Measurements from ENCODE around the gene MISP.

MISP gene

DNA sequence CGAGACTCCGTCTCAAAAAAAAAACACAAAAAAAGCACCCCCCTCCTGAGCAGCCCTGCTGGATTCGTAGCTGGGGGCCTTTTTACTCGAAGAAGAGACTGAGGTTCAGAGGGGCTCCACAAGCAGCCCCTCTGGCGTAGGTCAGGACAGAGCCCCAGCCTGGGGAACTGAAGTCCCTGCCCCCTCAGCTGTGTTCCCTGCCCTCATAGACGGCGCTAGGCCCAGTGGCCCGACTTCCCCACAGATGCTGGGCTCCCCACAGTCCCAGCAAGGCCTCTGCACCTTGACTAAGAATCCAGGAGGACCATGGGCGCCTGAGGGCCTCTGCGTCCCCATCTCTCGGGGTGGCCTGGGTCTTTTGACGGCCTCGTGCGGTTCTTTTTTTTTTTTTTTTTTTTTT, 1.1 kb upstream of the MISP start:
- H3K4me3 ChIP-seq (ENCODE audit: low read length), result no peak overlapping the region

DNA sequence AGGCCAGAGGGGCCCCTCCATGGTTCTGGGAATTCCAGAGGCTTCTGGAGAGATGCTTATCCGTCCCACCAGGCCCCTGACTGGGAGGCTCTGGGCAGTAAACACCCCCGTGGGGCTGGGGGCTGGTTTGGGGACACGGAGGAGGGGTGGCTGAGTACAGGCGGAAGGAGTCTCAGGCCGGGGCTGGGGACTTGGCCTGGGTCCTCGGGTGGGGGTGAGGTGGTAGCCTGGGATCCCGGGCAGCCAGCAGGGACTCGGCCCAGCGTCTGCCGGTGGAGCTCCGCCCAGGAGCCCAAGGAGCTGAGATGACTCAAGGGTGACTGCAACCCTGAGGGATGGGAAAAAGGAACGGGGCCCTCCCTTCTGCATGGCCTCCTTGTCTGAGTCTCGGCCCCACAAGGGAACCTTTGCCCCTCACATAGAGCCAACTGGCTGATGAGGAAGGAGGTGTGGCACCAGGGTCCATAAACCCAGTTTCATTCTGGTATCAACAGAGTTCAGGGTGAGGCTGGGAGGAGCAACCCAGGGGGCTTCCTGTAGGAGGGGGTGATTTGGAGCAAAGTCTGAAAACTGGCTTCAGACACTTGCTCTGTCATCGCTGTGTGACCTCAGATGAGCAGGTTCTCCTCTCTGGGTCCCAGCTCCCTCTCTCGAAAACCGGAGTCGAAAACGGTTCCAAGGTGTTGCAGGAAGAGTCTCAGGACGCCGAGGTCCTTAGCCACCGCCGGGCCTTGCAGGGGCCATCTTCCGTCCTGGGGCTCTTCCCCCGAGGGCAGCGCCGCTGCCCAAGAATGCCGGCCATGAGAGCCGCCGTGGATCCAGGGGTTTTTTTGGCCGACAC, 809 bp downstream of the MISP start:
- H3K9me3 ChIP-seq (ENCODE audit: control insufficient read depth, low read length), result peaks cover 7% of the 10 kb centered on the region
- no peaks in the 10 kb centered on the region for H3K27me3 ChIP-seq (replicated peaks; ENCODE audit: control insufficient read depth, insufficient read depth, low read length)
- H3K4me3 ChIP-seq (ENCODE audit: low read length), result no peak overlapping the region
- no peaks in the 10 kb centered on the region for H3K36me3 ChIP-seq (ENCODE audit: control insufficient read depth, insufficient read depth, low read length, severe bottlenecking)
- peak overlapping the region; percentile 64 for H3K9ac ChIP-seq (ENCODE audit: low read length)
- peaks cover 21% of the 10 kb centered on the region for H3K4me1 ChIP-seq (ENCODE audit: control insufficient read depth, insufficient read depth, low read length)
- DNase-seq (ENCODE audit: low read depth), result peak; percentile 85

More for the DNA sequence above, 1.1 kb upstream of the MISP start:
- H3K36me3 ChIP-seq (ENCODE audit: control insufficient read depth, insufficient read depth, low read length, severe bottlenecking), result no peaks in the 10 kb centered on the region
- no peaks in the 10 kb centered on the region for H3K27me3 ChIP-seq (replicated peaks; ENCODE audit: control insufficient read depth, insufficient read depth, low read length)
- peaks cover 7% of the 10 kb centered on the region for H3K9me3 ChIP-seq (ENCODE audit: control insufficient read depth, low read length)
- DNase-seq (ENCODE audit: low read depth), result no peak
- peaks cover 21% of the 10 kb centered on the region for H3K4me1 ChIP-seq (ENCODE audit: control insufficient read depth, insufficient read depth, low read length)
- H3K9ac ChIP-seq (ENCODE audit: low read length), result no peak overlapping the region

DNA sequence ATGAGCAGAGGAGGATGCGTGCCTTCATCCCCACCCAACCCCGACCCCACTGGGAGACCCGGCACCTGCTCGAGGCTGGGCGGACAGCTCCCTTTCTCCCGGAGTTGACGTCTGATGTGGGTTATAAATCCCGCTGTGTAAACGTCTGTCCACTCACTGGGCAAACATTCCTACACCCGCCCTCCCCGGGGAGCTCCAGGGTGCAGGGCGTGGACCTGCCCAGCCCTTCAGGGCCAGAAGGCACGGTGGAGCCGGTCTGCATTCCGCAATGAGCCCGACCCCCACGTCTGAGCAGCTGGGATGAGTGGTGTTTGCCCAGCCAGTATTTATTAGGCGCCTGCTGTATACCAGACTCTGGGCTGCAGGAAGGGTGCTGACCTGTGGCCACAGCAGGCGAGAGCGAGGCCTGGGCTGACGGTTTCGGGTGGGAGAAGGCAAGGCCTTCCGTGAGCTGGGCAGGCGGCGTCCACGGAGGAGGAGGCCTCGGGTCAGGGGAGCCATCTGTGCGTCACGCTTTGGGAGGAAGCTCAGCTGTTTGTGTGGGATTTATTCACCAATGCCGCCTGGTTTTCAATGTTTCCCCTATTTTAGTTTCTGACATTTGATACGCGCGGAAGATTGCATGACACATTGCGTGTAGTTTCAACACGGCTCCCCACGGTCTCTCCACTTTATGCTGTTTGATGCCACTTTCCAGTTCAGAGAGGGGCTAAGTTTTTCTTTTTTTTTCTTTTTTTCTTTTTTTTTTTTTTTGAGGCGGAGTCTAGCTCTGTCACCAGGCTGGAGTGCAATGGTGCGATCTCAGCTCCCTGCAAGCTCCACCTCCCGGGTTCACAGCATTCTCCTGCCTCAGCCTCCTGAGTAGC, 2.0 kb downstream of the MISP start:
- Histone ChIP-seq H3K4me1 (ENCODE audit: control insufficient read depth, insufficient read depth, low read length) (peaks cover 21% of the 10 kb centered on the region), H3K36me3 (ENCODE audit: control insufficient read depth, insufficient read depth, low read length, severe bottlenecking) (no peaks in the 10 kb centered on the region), H3K9ac (ENCODE audit: low read length) (peak overlapping the region; percentile 75), H3K27me3 (replicated peaks; ENCODE audit: control insufficient read depth, insufficient read depth, low read length) (no peaks in the 10 kb centered on the region), H3K9me3 (ENCODE audit: control insufficient read depth, low read length) (peaks cover 3% of the 10 kb centered on the region), H3K4me3 (ENCODE audit: low read length) (peak overlapping the region; percentile 46)
- DNase-seq (ENCODE audit: low read depth), result peak; percentile 86

DNA sequence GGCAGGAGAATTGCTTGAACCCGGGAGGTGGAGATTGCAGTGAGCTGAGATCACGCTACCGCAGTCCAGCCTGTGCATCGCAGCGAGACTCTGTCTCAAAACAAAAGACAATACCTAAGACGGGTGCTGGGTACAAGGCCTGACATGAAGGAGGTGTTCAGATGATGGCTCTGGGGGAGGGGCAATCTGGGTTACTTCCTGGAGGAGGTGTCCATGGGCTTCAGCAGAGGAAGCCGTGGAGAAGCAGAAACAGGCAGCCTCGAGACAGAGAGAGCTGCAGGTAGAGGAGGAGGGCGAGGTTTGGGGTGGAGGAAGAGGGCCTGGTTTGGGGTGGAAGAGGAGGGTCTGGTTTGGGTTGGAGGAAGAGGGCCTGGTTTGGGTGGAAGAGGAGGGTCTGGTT, 3.6 kb downstream of the MISP start:
- Histone ChIP-seq H3K4me3 (ENCODE audit: low read length) (no peak overlapping the region), H3K9ac (ENCODE audit: low read length) (no peak overlapping the region), H3K9me3 (ENCODE audit: control insufficient read depth, low read length) (peaks cover 4% of the 10 kb centered on the region), H3K27me3 (replicated peaks; ENCODE audit: control insufficient read depth, insufficient read depth, low read length) (no peaks in the 10 kb centered on the region), H3K4me1 (ENCODE audit: control insufficient read depth, insufficient read depth, low read length) (peaks cover 21% of the 10 kb centered on the region), H3K36me3 (ENCODE audit: control insufficient read depth, insufficient read depth, low read length, severe bottlenecking) (no peaks in the 10 kb centered on the region)
- no peak for DNase-seq (ENCODE audit: low read depth)

DNA sequence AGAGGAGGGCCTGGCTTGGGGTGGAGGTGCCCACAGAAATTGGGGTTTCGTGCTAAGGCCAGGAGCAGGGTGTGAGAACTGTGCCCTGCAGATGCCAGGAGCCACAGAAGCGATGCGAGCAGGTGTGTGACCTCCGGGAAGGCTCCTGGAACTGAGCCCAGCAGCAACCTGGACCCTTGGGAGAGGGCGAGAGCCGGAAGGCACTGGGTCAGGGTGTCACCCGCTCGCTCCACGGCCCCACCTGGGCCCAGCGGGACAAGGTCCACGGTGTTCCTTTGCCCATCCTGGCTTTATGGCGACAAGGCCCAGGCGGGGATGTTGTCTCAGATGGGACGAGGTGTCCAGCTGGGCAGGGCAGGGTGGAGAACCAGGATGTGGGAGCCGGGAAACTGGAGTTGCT, 4.2 kb downstream of the MISP start:
- Histone ChIP-seq H3K27me3 (replicated peaks; ENCODE audit: control insufficient read depth, insufficient read depth, low read length) (no peaks in the 10 kb centered on the region), H3K4me3 (ENCODE audit: low read length) (no peak overlapping the region), H3K4me1 (ENCODE audit: control insufficient read depth, insufficient read depth, low read length) (peaks cover 21% of the 10 kb centered on the region), H3K9ac (ENCODE audit: low read length) (no peak overlapping the region), H3K9me3 (ENCODE audit: control insufficient read depth, low read length) (peaks cover 4% of the 10 kb centered on the region), H3K36me3 (ENCODE audit: control insufficient read depth, insufficient read depth, low read length, severe bottlenecking) (no peaks in the 10 kb centered on the region)
- DNase-seq (ENCODE audit: low read depth), result no peak

DNA sequence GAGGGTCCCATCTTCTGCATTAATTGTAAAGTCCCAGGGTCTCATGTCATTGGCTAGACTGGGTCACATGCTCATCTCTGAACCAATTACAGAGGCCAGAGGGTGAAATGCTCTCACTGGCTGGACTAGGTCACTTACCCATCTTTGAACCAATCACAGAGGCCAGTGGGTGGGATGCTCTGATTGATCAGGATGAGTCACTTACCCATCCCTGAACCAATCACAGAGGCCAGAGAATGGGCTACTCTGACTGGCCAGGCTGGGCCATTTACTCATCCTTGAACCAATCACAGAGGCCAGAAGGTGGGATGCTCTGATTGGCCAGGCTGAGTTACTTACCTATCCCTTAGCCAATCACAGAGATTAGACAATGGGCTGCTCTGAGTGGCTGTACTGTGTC, 5.3 kb downstream of the MISP start:
- DNase-seq (ENCODE audit: low read depth), result peak; percentile 7
- Histone ChIP-seq H3K27me3 (replicated peaks; ENCODE audit: control insufficient read depth, insufficient read depth, low read length) (no peaks in the 10 kb centered on the region), H3K9me3 (ENCODE audit: control insufficient read depth, low read length) (peaks cover 4% of the 10 kb centered on the region), H3K9ac (ENCODE audit: low read length) (no peak overlapping the region), H3K36me3 (ENCODE audit: control insufficient read depth, insufficient read depth, low read length, severe bottlenecking) (no peaks in the 10 kb centered on the region), H3K4me3 (ENCODE audit: low read length) (no peak overlapping the region), H3K4me1 (ENCODE audit: control insufficient read depth, insufficient read depth, low read length) (peaks cover 19% of the 10 kb centered on the region)

DNA sequence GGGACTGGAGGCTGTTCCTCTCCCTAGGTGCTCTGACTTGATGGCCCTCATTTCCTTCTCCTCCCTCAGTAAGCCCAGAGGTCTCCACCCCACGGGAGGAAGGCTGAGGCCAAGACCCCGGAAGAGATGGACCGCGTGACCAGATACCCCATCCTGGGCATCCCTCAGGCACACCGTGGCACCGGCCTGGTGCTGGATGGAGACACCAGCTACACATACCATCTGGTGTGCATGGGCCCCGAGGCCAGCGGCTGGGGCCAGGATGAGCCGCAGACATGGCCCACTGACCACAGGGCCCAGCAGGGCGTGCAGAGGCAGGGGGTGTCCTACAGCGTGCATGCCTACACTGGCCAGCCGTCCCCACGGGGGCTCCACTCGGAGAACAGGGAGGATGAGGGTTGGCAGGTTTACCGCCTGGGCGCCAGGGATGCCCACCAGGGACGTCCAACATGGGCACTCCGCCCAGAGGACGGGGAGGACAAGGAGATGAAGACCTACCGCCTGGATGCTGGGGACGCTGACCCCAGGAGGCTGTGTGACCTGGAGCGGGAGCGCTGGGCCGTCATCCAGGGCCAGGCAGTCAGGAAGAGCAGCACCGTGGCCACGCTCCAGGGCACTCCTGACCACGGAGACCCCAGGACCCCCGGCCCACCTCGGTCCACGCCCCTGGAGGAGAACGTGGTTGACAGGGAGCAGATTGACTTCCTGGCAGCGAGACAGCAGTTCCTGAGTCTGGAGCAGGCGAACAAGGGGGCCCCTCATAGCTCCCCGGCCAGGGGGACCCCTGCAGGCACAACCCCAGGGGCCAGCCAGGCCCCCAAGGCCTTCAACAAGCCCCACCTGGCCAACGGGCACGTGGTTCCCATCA, 6.1 kb downstream of the MISP start:
- Histone ChIP-seq H3K9me3 (ENCODE audit: control insufficient read depth, low read length) (peaks cover 4% of the 10 kb centered on the region), H3K4me3 (ENCODE audit: low read length) (no peak overlapping the region), H3K9ac (ENCODE audit: low read length) (no peak overlapping the region), H3K36me3 (ENCODE audit: control insufficient read depth, insufficient read depth, low read length, severe bottlenecking) (no peaks in the 10 kb centered on the region), H3K27me3 (replicated peaks; ENCODE audit: control insufficient read depth, insufficient read depth, low read length) (no peaks in the 10 kb centered on the region), H3K4me1 (ENCODE audit: control insufficient read depth, insufficient read depth, low read length) (peaks cover 11% of the 10 kb centered on the region)
- DNase-seq (ENCODE audit: low read depth), result no peak

DNA sequence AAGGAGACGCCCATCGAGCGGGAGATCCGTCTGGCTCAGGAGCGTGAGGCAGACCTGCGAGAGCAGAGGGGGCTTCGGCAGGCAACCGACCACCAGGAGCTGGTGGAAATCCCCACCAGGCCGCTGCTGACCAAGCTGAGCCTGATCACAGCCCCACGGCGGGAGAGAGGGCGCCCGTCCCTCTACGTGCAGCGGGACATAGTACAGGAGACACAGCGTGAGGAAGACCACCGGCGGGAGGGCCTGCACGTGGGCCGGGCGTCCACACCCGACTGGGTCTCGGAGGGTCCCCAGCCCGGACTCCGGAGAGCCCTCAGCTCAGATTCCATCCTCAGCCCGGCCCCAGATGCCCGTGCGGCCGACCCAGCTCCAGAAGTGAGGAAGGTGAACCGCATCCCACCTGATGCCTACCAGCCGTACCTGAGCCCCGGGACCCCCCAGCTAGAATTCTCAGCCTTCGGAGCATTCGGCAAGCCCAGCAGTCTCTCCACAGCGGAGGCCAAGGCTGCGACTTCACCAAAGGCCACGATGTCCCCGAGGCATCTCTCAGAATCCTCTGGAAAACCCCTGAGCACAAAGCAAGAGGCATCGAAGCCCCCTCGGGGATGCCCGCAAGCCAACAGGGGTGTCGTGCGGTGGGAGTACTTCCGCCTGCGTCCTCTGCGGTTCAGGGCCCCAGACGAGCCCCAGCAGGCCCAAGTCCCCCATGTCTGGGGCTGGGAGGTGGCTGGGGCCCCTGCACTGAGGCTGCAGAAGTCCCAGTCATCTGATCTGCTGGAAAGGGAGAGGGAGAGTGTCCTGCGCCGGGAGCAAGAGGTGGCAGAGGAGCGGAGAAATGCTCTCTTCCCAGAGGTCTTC, 7.1 kb downstream of the MISP start:
- no peak overlapping the region for H3K4me3 ChIP-seq (ENCODE audit: low read length)
- no peaks in the 10 kb centered on the region for H3K36me3 ChIP-seq (ENCODE audit: control insufficient read depth, insufficient read depth, low read length, severe bottlenecking)
- peaks cover 4% of the 10 kb centered on the region for H3K9me3 ChIP-seq (ENCODE audit: control insufficient read depth, low read length)
- DNase-seq (ENCODE audit: low read depth), result no peak
- H3K4me1 ChIP-seq (ENCODE audit: control insufficient read depth, insufficient read depth, low read length), result peaks cover 5% of the 10 kb centered on the region
- H3K9ac ChIP-seq (ENCODE audit: low read length), result no peak overlapping the region
- no peaks in the 10 kb centered on the region for H3K27me3 ChIP-seq (replicated peaks; ENCODE audit: control insufficient read depth, insufficient read depth, low read length)

DNA sequence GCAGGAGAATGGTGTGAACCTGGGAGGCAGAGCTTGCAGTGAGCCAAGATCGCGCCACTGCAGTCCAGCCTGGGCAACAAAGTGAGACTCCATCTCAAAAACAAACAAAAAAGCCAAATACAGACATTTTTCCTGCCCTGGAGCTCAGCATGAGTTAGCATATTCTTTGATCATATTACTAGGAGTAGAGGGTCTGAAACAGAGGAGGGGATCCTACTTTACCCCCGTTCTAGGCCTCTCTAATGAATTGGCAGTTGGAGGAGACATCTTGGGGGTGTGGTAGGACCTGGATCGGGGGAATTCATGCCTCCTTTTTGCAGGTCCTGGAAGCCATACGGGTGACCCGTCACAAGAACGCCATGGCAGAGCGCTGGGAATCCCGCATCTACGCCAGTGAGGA, 12.3 kb downstream of the MISP start:
- DNase-seq (ENCODE audit: low read depth), result no peak
- peaks cover 4% of the 10 kb centered on the region for H3K9me3 ChIP-seq (ENCODE audit: control insufficient read depth, low read length)
- H3K4me1 ChIP-seq (ENCODE audit: control insufficient read depth, insufficient read depth, low read length), result no peaks in the 10 kb centered on the region
- H3K27me3 ChIP-seq (replicated peaks; ENCODE audit: control insufficient read depth, insufficient read depth, low read length), result no peaks in the 10 kb centered on the region
- no peak overlapping the region for H3K9ac ChIP-seq (ENCODE audit: low read length)
- H3K4me3 ChIP-seq (ENCODE audit: low read length), result no peak overlapping the region
- H3K36me3 ChIP-seq (ENCODE audit: control insufficient read depth, insufficient read depth, low read length, severe bottlenecking), result no peaks in the 10 kb centered on the region

DNA sequence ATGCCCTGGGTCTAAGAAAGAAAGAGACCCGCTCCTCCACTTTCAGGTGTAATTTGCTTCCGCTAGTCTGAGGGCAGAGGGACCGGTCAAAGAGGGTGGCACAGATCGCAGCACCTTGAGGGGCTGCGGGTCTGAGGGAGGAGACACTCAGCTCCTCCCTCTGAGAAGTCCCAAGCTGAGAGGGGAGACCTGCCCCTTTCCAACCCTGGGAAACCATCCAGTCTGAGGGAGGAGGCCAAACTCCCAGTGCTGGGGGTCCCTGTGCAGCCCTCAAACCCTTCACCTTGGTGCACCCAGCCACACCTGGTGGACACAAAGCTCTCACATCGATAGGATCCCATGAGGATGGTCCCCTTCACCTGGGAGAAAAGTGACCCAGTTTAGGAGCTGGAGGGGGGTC, 13.0 kb downstream of the MISP start:
- no peak for DNase-seq (ENCODE audit: low read depth)
- no peak overlapping the region for H3K4me3 ChIP-seq (ENCODE audit: low read length)
- H3K27me3 ChIP-seq (replicated peaks; ENCODE audit: control insufficient read depth, insufficient read depth, low read length), result no peaks in the 10 kb centered on the region

More for the DNA sequence above, 13.0 kb downstream of the MISP start:
- Histone ChIP-seq H3K9me3 (ENCODE audit: control insufficient read depth, low read length) (no peaks in the 10 kb centered on the region), H3K4me1 (ENCODE audit: control insufficient read depth, insufficient read depth, low read length) (peaks cover 5% of the 10 kb centered on the region), H3K9ac (ENCODE audit: low read length) (no peak overlapping the region), H3K36me3 (ENCODE audit: control insufficient read depth, insufficient read depth, low read length, severe bottlenecking) (no peaks in the 10 kb centered on the region)

Data from adipocyte (in vitro differentiated cells).